Putamen (tissue), 1 donor: Measurements from ENCODE around the gene ADGRL1.
"Not testable (repeated sequence)": the region's sequence is repeated elsewhere in the genome, so short reads cannot be mapped to it uniquely, and the experiment has no call there.

Source experiments
- DNase-seq: peaks from one replicate; pipeline ENCODE4 v3.0.0-alpha.2; 2016; ENCODE audit warnings: low spot score

ADGRL1 gene

DNA sequence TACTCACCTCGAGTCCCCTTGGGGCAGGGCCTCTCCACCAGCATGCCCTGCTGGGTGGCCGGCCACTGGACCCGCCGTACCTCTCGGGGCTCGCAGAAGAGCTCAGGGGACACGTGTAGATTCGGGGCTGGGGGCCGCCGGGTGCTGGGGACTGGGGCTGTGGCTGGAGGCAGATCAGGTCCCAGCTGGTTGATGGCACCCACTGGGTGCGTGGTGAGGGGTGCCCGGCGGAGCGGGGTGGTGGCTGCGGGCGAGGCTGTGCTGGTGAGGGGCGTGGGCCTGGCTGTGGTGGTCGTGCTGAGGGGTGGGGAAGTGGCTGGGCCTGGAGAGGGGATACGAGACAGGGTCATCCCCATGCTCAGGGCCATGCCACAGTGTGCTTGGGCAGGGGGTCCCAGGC lies 44.7 kb downstream of the ADGRL1 start:
- DNase-seq, result no peak

DNA sequence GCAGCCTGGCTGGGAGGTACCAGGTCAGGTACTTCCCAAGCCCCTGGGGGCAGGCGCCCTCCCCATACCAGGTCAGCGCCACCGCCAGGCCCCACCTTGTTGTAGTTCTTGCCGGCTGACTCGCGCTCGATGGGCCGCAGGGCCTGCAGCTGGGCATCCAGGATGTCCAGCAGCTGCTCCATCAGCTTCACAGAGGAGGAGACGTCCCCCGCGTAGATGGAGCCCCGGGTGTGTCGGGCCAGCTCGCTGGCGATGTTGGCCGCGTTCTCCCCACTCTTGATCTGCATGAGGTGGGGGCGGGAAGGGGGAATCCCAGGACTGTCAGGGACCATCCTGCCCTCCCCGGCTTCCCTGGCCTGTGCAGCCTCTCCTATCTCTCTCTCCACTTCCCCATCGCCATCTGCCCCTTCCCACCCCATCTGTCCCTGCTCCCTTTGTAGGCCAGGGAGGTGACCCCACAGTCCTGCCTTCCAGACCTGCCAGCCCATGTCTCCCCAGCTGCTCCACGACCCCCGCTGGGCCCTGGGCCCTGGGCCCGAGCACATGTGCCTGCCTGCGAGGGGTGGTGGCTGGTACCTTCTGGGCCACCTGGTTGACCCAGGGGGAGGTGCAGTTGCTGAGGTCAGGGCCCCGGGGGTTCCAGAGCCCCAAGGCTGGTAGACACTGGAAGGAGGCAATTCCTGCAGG lies 45.8 kb downstream of the ADGRL1 start:
- DNase-seq, result no peak

DNA sequence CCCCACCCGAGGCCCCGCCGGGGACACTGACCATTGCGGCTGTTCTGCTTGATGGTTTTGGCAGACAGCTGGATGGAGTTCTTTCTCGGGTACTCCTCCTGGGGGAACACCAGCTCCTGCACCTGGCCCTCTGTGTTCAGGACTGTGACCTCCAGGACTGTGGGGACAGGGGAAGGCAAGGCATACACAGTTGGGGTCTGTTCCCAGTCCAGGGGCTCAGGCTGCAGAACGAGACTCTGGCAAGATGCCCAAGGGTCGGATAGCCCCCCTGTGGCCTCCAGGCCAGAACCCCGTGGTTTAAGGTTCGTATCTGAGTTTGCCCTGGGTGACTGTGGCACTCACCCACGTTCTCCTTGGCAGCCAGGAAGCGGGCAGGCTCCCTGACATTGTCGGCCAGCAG lies 46.9 kb downstream of the ADGRL1 start:
- DNase-seq, result no peak

DNA sequence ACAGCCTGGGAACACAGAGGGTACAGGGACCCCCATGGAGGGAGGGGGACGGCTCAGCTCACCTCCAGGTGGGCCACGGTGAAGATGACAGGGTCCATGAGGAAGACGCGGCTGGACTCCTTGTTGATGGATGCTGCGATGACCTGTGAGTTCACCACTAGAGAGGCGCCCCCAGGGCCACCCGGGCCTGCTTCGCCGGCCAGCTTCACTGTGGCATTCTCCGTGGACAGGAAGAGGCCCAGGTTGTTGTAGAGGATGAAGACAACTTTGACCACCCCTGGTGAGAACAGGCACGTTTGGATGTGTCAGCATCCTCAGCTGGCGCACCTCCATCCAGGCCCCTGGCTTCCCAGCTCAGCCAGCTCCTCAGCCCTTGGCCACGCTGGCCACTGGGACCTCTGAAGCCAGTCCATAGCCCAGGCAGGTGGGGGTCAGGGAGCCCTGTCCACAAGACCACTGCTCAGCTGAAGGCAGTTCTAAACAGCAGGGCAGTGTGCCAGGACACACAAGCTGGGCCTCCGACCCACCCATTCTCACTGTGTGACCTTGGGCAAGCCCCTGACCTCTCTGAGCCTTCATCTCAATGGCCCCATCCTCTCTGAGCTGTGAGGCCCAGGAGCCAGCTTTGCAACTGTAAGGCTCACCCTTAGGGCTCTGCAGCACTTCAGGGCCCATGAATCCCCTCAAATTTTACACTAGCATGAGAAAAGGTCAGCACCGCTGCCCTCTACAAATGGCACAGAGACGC lies 47.5 kb downstream of the ADGRL1 start:
- DNase-seq, result no peak

DNA sequence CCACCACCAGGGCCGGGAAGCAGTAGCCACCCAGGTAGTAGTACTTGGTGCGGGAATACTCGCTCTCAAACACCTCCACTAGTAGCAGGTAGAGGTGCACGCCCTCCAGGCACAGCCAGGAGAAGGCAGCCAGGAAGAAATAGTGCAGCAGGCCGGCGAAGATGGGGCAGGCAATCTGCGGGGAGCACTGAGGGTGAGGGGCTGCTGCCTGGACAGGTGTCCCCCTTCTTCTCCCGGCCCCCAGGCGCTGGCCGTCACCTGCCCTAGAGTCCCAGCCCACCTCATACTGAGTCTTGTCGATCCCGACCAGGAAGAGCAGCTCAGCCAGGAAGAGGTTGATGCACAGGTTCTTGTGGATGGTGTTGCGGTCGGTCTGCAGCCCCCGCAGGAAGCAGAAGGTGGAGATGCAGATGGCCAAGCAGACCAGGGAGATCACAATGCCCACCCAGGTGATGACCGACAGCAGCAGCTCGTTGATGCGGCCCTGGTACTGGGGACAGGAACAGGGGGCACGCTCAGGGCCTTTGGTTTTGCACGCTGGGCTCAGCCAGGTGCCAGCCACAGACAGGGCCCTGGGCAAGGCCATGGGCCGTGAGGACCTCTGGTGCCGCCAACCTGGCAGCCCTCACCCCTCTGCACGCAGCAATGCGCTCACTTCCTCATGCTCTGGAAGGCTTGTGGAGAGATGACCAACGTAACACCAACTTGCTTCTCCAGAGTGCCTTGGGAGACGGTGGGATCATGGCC lies 48.8 kb downstream of the ADGRL1 start:
- DNase-seq, result no peak

DNA sequence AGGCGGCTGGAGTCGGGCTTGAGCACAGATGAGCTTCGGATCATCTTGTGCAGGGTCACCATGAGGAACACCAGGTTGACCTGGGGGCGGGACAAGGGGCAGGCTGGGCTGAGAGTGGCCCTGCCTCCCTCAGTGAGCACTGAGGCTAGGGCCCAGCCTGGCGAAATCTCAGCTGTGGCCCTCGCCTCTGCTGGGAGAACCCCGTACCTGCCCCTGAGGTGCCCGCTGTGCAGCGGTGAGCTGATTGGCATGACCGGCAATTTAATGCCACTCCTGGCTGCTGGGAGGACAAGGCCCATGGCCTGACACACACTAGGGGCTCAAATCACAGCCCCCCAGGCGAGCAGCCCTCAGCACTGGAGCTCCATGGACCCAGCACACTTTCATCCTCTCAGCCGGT lies 49.8 kb downstream of the ADGRL1 start:
- DNase-seq, result no peak

DNA sequence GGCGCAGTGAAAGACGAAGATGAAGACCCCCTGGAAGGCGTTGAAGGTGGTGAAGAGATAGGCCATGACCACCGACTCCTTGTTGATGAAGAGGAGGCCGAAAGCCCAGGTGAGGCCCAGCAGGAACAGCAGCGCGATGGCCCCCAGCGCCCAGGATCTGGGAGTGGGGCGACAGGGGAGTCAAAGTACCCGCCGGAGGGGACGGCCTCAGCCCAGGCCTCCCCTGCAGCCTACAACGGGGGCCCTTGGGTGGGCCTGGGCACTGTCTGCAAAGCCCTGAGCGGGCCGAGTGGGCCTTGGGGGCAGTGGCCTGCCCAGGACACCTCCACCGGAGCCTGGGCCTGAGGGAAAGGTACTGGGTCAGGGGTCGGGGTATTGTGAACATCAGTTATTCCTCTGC lies 50.6 kb downstream of the ADGRL1 start:
- no peak for DNase-seq

DNA sequence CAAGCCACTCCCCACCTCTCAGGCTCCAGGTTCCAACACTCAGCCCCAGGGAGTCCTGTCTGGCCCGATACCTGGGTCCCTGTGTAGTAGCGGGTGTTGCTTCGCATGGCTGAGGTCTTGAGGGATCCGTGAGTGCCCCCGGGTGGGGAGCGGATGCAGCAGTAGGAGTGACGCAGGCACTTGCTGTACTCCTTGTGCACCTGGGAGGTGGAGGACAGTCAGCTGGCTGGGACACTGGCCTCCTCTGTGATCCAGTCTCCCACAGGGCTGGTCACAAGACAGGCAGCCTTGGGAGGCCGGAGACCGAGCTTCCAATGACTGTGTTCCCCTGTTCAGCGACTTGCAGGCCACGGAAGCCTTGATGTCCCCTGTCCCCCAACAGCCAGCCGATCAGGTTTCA lies 53.3 kb downstream of the ADGRL1 start:
- no peak for DNase-seq

DNA sequence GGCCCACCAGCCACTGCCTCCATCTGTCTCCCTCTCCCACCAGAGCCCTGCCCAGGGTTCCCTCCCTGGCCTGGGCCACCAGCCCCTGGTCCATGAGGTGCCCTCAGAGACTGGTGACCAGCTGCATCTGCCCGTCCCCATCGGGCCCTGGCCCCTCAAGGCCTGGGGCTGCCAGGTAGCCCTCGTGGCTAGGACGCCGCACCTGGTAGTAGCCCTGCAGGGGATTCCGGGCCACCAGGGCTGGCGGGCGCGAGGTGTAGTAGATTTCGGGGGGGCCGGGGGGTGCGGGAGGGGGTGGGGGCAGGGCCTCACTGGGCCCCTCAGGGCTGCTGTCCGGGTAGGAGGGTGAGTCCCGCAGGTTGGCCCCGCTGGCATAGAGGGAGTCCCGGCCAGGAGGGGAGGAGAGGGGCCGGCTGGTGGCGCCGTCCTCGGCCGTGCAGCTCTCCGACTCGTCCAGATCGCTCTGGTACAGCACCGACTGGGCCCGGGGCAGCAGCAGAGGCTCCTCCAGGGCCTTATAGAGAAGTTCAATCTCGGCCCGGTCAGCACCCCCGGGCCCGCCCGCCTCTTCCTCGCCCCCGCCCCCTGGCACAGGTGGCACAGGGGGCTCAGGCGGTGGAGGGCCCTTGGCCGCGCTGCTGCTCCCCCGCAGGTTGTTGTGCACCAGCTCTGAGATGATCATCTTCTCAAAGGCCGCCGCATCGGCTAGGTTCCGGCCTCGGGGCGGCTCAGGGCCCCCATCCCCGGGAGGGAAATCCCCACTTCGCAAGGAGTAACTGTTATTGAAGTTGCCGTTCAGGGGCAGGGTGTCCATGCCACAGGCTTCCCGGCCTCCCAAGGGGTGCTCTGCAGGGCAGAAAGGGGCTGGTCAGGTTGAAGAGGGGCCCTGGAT lies 55.0 kb downstream of the ADGRL1 start:
- DNase-seq, result no peak

DNA sequence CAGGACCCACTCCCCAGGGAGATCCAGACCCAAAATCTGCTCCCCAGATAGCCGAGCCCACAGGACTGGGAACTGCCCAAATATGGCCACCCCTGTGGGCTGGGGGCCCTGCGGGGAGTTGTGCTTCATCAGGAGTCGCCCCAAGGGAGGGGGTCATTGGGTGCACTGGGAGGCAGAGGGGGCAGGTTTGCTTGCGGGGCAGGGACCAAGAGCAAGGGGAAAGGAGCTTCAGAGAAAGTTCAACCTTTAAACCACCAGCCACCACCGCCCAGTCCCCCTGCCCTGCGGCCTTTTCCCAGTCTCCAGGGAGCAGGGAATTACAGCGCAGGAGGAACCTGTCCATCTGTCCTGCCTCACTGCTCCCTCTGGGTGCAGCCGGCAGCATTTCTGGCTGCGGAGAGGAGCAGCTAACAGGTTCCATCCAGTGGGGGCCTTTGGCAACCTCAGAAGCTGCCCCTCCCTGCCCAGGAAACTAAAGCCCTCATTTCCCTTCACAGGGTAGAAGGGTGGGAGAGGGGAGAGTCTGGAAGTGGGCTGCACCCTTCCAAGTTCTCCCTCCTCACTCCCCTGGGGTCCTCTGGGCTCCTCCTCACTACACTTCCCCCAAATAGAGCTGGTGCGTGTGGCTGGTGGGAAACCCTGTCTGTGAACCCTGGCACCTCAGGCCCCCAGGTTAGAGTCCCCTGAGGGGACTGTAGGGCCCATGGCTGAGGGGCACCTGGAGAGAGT lies 55.8 kb downstream of the ADGRL1 start:
- DNase-seq, result no peak

DNA sequence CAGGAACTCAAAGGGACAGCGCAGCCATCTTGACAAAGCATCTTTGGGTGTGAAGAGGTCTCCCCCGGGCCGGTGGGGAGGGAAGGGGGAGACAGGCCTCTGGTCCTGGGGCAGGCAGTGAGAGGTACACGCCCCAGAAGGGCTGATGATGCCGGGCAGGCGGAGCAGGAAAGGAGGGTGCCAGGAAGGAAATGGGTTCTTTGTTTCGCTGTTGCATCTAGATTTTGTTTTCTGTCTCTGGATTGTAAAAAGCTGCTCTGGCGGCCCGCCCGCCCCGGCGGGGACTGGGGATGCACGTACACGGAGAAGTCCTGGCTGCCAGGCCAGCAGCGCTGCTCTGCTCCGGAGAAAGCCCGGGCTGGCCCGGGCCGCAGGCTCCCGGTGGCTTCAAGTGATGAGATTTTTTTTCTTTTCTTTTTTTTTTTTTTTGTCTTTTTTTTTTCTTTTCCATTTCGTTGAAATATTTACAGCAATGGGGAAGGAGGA lies 56.4 kb downstream of the ADGRL1 start:
- DNase-seq, result peak; percentile 69

DNA sequence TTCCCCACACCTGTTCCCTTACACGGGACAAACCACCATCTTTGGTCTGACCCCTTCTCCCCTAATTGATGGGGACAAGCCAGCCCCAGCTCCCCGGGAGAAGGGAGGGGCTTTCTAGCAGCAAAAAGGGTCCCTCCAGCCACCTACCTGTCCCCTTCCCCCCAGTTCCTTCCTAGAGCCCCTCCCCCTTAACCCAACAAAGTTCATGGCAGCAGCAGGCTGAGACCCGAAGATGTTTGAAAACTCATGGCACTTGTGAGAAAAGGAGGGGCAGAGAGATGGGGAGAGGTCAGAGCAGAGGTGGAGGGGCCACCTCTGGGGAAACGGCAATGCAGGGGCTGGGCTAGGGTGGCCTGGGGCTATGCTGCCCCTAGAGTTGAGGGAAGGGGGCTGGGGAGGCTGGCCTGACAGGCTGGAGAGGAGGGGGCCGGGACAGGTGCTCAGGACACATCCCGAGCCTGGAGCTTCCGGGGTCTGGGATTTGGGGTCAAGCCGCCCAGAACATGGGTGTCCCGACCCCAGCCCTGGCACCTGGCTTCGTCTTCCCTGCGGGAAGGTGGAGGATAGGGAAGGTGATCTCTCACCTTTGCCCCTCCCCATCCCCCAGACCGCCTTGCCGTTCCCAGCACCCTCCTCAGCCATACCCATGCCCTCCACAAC lies 57.1 kb downstream of the ADGRL1 start:
- no peak for DNase-seq

DNA sequence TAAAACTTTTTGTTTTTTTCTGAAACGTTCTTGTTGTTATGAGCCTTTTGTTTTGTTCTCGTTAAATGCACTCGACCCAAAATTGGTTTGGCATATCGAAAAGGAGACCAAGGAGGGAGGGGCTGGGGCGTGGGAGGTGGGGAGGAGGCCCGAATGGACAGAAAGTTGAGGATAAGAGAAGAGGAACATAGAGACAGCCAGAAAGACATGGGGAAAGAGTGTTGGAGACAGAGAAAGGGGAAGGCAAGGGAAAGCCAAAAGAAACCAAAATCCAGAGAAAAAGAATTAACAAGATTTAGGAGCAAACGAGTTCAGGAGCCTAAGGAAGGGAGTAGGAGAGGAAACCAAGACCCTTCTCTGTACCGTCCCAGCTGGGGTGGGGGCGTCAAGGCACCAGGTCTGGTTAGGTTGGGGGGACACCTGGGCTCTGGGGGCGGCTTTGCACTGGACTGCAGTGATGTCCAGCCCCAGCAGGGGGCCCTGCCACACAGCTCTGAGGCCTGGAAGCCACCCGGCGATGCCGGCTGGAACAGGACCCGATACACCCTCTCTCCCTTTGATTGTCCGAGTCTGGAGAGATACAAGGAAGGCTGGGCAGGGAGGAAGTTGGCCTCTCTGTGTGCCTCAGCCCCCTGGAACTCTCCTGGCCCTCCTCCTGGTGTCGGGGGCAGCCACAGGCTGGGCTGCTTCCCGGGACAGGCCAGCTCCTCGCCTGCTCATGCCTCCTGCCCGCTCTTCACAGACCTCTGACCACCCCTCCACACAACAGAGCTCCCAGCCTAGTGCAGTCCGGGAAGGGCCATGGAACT lies 58.0 kb downstream of the ADGRL1 start:
- peak; percentile 63 for DNase-seq

DNA sequence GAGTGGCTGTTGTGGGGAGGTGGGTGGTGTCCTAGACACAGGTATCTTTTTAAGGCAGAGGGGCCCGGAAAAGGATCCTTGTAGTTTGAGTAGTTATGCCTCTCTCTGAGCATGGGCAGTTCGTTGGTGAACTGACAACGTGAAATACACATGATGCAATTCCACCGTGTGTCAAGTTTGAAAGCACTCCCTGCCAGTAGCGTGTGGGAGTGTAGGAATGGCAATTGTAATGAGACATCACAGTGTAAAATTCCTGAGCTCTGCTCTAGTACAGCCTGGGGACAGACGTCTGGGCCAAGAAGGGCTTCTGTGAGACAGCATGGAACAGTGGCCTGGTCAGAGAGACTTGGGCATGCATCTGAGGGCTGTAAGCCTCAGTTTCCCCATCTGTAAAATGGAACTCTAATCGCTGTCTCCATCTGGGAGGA lies 59.2 kb downstream of the ADGRL1 start:
- DNase-seq, result no peak

DNA sequence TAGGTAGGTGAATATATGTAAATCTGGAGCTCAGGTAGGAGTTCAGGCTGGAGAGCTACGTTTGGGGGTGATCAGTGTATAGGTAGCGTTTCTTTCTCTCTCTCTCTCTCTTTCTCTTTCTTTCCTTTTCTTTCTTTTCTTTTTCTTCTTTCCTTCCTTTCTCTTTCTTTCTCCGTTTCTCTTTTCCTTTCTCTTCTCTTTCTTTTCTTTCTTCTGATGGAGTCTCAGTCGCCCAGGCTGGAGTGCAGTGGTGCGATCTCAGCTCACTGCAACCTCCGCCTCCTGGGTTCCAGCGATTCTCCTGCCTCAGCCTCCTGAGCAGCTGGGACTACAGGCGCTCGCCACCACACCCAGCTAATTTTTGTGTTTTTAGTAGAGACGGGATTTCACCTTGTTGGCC lies 59.8 kb downstream of the ADGRL1 start:
- DNase-seq, result not testable (repeated sequence)

DNA sequence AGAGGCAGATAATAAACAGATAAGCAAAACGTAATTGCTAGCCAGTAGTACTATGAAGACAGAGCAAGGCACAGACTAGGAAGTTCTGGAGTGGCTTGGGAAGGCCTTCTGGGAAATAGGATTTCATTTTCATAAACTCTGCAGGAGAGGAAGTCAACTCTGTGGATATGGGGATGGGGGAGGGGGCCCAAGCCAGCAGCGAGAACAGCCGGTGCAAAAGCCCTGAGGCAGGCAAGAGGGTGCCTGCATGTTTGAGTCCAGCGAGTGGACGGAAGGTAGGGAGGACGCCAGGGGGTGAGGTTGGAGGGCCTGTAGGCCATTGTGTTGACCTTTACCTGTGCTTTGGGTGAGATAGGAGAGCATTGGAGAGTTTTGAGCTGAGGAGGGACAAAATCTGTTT lies 60.6 kb downstream of the ADGRL1 start:
- no peak for DNase-seq

DNA sequence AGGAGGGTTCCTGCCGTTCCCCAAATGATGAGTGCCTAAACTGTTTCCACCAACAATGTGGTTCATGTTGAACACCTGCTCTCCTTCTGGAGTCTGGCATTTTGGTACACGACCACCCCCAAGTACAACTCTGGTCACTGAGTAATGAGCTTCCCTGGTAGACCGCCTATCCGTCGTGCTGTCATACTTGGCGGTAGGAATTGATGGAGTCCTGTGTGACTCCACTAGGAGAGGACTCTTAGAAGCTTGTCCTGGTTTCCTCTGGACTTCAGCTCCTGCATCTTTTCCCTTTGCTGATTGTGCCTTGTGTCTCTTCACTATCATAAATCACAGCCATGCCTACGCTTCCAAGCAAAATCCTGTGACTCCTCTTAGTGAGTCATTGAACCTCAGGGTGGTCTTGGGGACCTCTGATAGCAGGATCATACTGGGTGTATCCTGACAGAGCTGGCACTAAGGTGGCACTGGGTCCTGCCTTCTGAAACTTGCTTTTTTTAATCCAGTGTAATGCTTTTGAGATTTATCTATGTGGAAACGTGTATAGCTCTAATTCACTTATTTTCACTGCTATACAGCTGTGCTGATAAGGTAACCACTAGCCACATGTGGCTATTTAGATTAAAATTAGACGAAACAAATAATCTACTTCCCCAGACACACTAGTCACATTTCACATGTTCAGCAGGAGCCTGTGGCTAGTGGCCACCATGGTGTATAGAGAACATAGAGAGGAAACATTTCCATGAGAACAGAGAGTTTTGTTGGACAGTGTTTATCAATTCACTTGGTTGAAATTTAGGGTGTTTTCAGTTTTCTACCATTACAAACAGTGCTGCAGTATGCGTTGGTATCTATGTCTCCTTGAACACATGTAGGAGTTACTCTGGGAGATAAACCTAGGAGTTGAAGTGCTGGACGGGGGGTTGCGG lies 63.4 kb downstream of the ADGRL1 start:
- no peak for DNase-seq

DNA sequence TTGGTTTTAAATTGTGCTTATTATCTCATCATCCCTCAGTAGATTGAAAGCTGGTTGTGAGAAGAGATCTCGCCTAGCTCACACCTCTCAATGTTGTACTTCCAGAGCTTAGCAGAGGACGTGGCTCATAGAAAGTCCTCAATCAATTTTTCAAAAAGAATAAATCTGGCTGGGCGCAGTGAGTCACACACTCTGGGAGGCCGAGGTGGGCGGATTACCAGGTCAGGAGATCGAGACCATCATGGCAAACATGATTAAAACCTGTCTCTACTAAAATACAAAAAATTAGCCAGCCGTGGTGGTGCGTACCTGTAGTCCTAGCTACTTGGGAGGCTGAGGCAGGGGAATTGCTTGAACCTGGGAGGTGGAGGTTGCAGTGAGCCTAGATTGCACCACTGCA lies 64.9 kb downstream of the ADGRL1 start:
- DNase-seq, result no peak

DNA sequence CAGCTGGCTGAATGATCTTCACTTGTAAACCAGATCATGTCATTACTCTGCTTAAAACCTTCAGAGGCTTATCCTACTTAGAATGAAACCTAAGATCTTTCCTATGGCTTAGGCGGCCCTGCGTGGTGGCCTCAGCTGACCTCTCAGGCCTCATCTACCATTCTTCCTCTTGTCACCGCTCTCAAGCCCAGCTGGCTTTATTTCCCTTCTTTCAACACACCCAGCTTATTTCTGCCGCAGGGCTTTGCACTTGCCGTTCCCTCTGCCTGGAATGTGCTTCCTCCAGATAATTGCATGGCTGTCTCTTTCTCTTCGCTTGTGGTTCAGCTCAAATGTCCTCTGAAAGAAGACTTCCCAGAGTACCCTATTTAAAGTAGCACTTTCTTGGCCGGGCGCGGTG lies 66.0 kb downstream of the ADGRL1 start:
- no peak for DNase-seq
